GOT3 (cell line): ENCODE measurements around the gene FDPS.
A peak's percentile ranks its signal among the peaks of the same experiment; 100 is the strongest.
"Not testable (repeated sequence)": the region's sequence is repeated elsewhere in the genome, so short reads cannot be mapped to it uniquely, and the experiment has no call there.

ENCODE experiments used
- DNase-seq: peaks from one replicate; lab custom pipeline; 2025; ENCODE audit warnings: mixed read lengths; lab: John Stamatoyannopoulos, UW

FDPS gene

GRCh38 chr1:155320252-155320651 is 11.6 kb downstream of the FDPS start:
- no peak for DNase-seq

- peak; percentile 30 for DNase-seq
Observed at GRCh38 chr1:155320661-155321617, 12.3 kb downstream of the FDPS start, which contains the start of gene RUSC1. TSS of gene RUSC1 (plus strand) at chr1:155320894. CDS start at chr1:155321774, 880 bp downstream.

GRCh38 chr1:155321639-155322503 is 13.2 kb downstream of the FDPS start:
- DNase-seq: no peak

GRCh38 chr1:155322571-155322952 is 13.9 kb downstream of the FDPS start:
- DNase-seq: no peak

- DNase-seq: peak; percentile 82
Observed at GRCh38 chr1:155322953-155323728, 14.5 kb downstream of the FDPS start.

GRCh38 chr1:155323729-155324036 is 15.0 kb downstream of the FDPS start:
- DNase-seq: peak; percentile 83

GRCh38 chr1:155324037-155324716 is 15.5 kb downstream of the FDPS start:
- DNase-seq: peak; percentile 88

GRCh38 chr1:155324717-155325602 is 16.3 kb downstream of the FDPS start:
- no peak for DNase-seq

GRCh38 chr1:155325603-155325893 is 16.9 kb downstream of the FDPS start:
- DNase-seq: no peak

- no peak for DNase-seq
Observed at GRCh38 chr1:155326020-155326526, 17.4 kb downstream of the FDPS start.

- no peak for DNase-seq
Observed at GRCh38 chr1:155326631-155327037, 18.0 kb downstream of the FDPS start.

GRCh38 chr1:155327981-155328380 is 19.3 kb downstream of the FDPS start:
- no peak for DNase-seq

GRCh38 chr1:155328856-155329255 is 20.2 kb downstream of the FDPS start:
- not testable (repeated sequence) for DNase-seq

- no peak for DNase-seq
Observed at GRCh38 chr1:155329980-155330598, 21.4 kb downstream of the FDPS start.

- no peak for DNase-seq
Observed at GRCh38 chr1:155334962-155335361, 26.3 kb downstream of the FDPS start.

GRCh38 chr1:155339515-155340097 is 30.9 kb downstream of the FDPS start:
- DNase-seq: no peak

GRCh38 chr1:155342842-155343241 is 34.2 kb downstream of the FDPS start:
- no peak for DNase-seq

- no peak for DNase-seq
Observed at GRCh38 chr1:155352631-155353030, 44.0 kb downstream of the FDPS start.

- no peak for DNase-seq
Observed at GRCh38 chr1:155360051-155360450, 51.4 kb downstream of the FDPS start.
